ENCODE data around the gene NECAP2. TPM values are rescaled to one million over a fixed set of nuclear protein-coding genes. Genes with fewer than 3 reads are reported as not detected.

Gene NECAP2
- total and polyA plus RNA-seq, 2 experiments from 2014 or later = 48.9 to 55.2 TPM

- H3K27me3 ChIP-seq = no peaks in the 10 kb centered on the region
- H2AFZ ChIP-seq = no peak overlapping the region
- no peak for TF ChIP-seq EZH2 (IDR thresholded peaks at IDR 0.05; ENCODE audit: borderline replicate concordance)
- no peak for TF ChIP-seq EZH2phosphoT487 (IDR thresholded peaks at IDR 0.05; ENCODE audit: low read depth, severe bottlenecking, unreplicated experiment)
- TF ChIP-seq CTCF (IDR thresholded peaks at IDR 0.05; ENCODE audit: poor library complexity) = no peak
- H3K9me3 ChIP-seq (ENCODE audit: low read depth) = no peaks in the 10 kb centered on the region
- peaks cover 4% of the 10 kb centered on the region for H3K36me3 ChIP-seq (replicated peaks; ENCODE audit: insufficient read depth, low read depth)
- no peak overlapping the region for H3K4me2 ChIP-seq
- no peak overlapping the region for H3K4me3 ChIP-seq
- no peak overlapping the region for H3K27ac ChIP-seq
- no peaks in the 10 kb centered on the region for H3K79me2 ChIP-seq
- 90% methylated on average over 6 of the region's 6 CpGs for WGBS (ENCODE audit: low lambda C conversion rate, missing lambda C conversion rate)
- no peaks in the 10 kb centered on the region for H3K9me2 ChIP-seq (replicated peaks; ENCODE audit: insufficient read depth)
- no peak for DNase-seq (ENCODE audit: low spot score)
- H3K4me1 ChIP-seq (ENCODE audit: insufficient read depth) = no peaks in the 10 kb centered on the region
- H4K20me1 ChIP-seq (ENCODE audit: insufficient read depth, poor library complexity, severe bottlenecking) = no peaks in the 10 kb centered on the region
These were observed 18.9 kb downstream of the NECAP2 start for GRCh38 chr1:16459352-16459925.

- no peak for DNase-seq (ENCODE audit: low spot score)
- H3K4me3 ChIP-seq = no peak overlapping the region
- no peaks in the 10 kb centered on the region for H3K9me3 ChIP-seq (ENCODE audit: low read depth)
- no peak for TF ChIP-seq CTCF (IDR thresholded peaks at IDR 0.05; ENCODE audit: poor library complexity)
- no peak for TF ChIP-seq EZH2 (IDR thresholded peaks at IDR 0.05; ENCODE audit: borderline replicate concordance)
- no peak for TF ChIP-seq EZH2phosphoT487 (IDR thresholded peaks at IDR 0.05; ENCODE audit: low read depth, severe bottlenecking, unreplicated experiment)
- H3K79me2 ChIP-seq = no peaks in the 10 kb centered on the region
- 79% methylated on average over 3 of the region's 3 CpGs for WGBS (ENCODE audit: low lambda C conversion rate, missing lambda C conversion rate)
- H3K36me3 ChIP-seq (replicated peaks; ENCODE audit: insufficient read depth, low read depth) = no peaks in the 10 kb centered on the region
- no peaks in the 10 kb centered on the region for H3K9me2 ChIP-seq (replicated peaks; ENCODE audit: insufficient read depth)
- no peak overlapping the region for H3K27ac ChIP-seq
- H2AFZ ChIP-seq = no peak overlapping the region
- H4K20me1 ChIP-seq (ENCODE audit: insufficient read depth, poor library complexity, severe bottlenecking) = no peaks in the 10 kb centered on the region
- H3K4me2 ChIP-seq = no peak overlapping the region
- H3K27me3 ChIP-seq = no peaks in the 10 kb centered on the region
- H3K4me1 ChIP-seq (ENCODE audit: insufficient read depth) = no peaks in the 10 kb centered on the region
These were observed 21.2 kb downstream of the NECAP2 start for GRCh38 chr1:16461681-16462080.

- H3K36me3 ChIP-seq (replicated peaks; ENCODE audit: insufficient read depth, low read depth) = no peaks in the 10 kb centered on the region
These were observed 22.3 kb downstream of the NECAP2 start for GRCh38 chr1:16462773-16463330.

More at GRCh38 chr1:16462773-16463330, 22.3 kb downstream of the NECAP2 start:
- H3K4me3 ChIP-seq = no peak overlapping the region
- WGBS (ENCODE audit: low lambda C conversion rate, missing lambda C conversion rate) = 94% methylated on average over 7 of the region's 7 CpGs
- no peaks in the 10 kb centered on the region for H3K9me3 ChIP-seq (ENCODE audit: low read depth)
- no peak overlapping the region for H3K27ac ChIP-seq
- no peaks in the 10 kb centered on the region for H3K9me2 ChIP-seq (replicated peaks; ENCODE audit: insufficient read depth)
- no peaks in the 10 kb centered on the region for H3K79me2 ChIP-seq
- no peak overlapping the region for H2AFZ ChIP-seq
- H4K20me1 ChIP-seq (ENCODE audit: insufficient read depth, poor library complexity, severe bottlenecking) = no peaks in the 10 kb centered on the region
- H3K4me1 ChIP-seq (ENCODE audit: insufficient read depth) = no peaks in the 10 kb centered on the region
- TF ChIP-seq EZH2phosphoT487 (IDR thresholded peaks at IDR 0.05; ENCODE audit: low read depth, severe bottlenecking, unreplicated experiment) (no peak), CTCF (IDR thresholded peaks at IDR 0.05; ENCODE audit: poor library complexity) (no peak), EZH2 (IDR thresholded peaks at IDR 0.05; ENCODE audit: borderline replicate concordance) (no peak)
- no peak for DNase-seq (ENCODE audit: low spot score)
- H3K4me2 ChIP-seq = no peak overlapping the region
- H3K27me3 ChIP-seq = no peaks in the 10 kb centered on the region

Data from hepatocyte (in vitro differentiated cells).